ENCODE results near the gene GRID1. TPM values are rescaled to one million over a fixed set of nuclear protein-coding genes. Genes with fewer than 3 reads are reported as not detected.
A peak's percentile ranks its signal among the peaks of the same experiment; 100 is the strongest.

The GRID1 gene
- total and polyA plus RNA-seq, 5 donors, result 0.06 to 1.8 (median 0.29) TPM

GRCh38 chr10:85659331-85659730, 707.3 kb downstream of the GRID1 start:
- no peaks in the 10 kb centered on the region for H3K9me3 ChIP-seq (ENCODE audit: control insufficient read depth, low read length)
- WGBS, result 82% methylated on average over 1 of the region's 1 CpG
- no peaks in the 10 kb centered on the region for H3K27me3 ChIP-seq (ENCODE audit: control insufficient read depth, insufficient read depth)
- no peak overlapping the region for H3K27ac ChIP-seq (ENCODE audit: low read length)
- DNase-seq (no peak), ATAC-seq (no peak)
- intact Hi-C loops (cut with DNase I), result no loop called here
- no peak overlapping the region for H3K4me3 ChIP-seq (ENCODE audit: low read length)
- H3K4me1 ChIP-seq (ENCODE audit: control insufficient read depth, insufficient read depth, low read length), result no peaks in the 10 kb centered on the region

GRCh38 chr10:85658518-85658917, 708.1 kb downstream of the GRID1 start:
- H3K9me3 ChIP-seq (ENCODE audit: control insufficient read depth, low read length), result no peaks in the 10 kb centered on the region
- no peak for ATAC-seq
- intact Hi-C loops (cut with DNase I), result no loop called here
- H3K27ac ChIP-seq (ENCODE audit: low read length), result no peak overlapping the region
- H3K27me3 ChIP-seq (ENCODE audit: control insufficient read depth, insufficient read depth), result no peaks in the 10 kb centered on the region
- WGBS, result 31% methylated on average over 3 of the region's 3 CpGs
- H3K4me1 ChIP-seq (ENCODE audit: control insufficient read depth, insufficient read depth, low read length), result no peaks in the 10 kb centered on the region
- no peak overlapping the region for H3K4me3 ChIP-seq (ENCODE audit: low read length)
- DNase-seq, result no peak

DNA sequence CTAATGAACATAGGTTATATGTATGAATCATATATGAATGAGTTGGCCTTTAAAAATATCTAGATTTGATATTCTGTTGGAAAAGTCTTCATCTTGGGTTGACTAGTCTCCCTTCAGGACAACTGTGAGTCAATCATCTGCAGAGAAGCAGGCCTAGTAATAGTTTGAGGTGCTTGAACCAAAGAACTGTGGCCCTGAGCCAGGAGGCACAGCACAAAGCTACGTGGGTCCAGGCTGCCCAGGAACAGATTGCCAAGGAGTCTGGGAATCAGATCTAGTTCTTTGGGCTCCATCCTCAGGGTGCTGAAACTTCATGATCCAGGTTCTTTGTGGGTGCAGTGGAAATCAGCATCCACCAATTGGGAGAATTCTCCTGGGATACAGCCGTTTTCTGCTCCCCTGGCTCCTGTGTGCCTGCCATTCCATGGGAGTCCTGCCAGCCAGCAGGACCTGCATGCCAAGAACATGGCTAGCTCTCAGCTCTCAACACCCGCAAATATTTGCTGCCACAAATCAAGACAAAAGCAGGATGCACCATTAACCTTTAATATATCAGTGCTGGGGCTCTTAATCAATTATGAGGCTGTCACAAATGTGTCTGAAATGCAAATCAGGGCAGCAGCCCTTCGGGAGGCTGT, 709.0 kb downstream of the GRID1 start:
- ATAC-seq, result no peak
- Histone ChIP-seq H3K9me3 (ENCODE audit: control insufficient read depth, low read length) (no peaks in the 10 kb centered on the region), H3K4me1 (ENCODE audit: control insufficient read depth, insufficient read depth, low read length) (no peaks in the 10 kb centered on the region), H3K27me3 (ENCODE audit: control insufficient read depth, insufficient read depth) (no peaks in the 10 kb centered on the region), H3K4me3 (ENCODE audit: low read length) (no peak overlapping the region), H3K27ac (ENCODE audit: low read length) (no peak overlapping the region)
- 43% methylated on average over 4 of the region's 4 CpGs for WGBS
- no peak for DNase-seq
- intact Hi-C loops (cut with DNase I), result no loop called here

DNA sequence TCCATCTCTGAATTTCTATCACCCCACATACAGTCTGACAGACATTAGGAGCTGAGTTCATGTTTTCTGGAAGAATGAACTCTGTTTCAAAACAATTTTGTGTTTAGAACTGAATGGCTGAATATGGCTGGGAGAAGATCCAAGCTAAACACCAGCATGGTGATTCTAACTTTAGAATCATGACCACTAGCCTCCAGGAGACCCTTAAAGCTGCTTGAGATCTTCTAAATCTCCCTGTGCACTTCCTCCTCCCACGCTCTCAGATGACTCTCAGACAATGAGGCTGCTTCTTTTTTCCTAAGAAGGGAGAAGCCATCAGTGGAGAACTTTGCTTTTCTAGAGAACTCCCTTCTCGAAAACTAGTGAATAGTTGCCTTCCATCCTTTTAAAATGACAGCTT, 711.2 kb downstream of the GRID1 start:
- no peaks in the 10 kb centered on the region for H3K4me1 ChIP-seq (ENCODE audit: control insufficient read depth, insufficient read depth, low read length)
- H3K27ac ChIP-seq (ENCODE audit: low read length), result no peak overlapping the region
- no peak overlapping the region for H3K4me3 ChIP-seq (ENCODE audit: low read length)
- intact Hi-C loops (cut with DNase I), result no loop called here
- no peaks in the 10 kb centered on the region for H3K9me3 ChIP-seq (ENCODE audit: control insufficient read depth, low read length)
- H3K27me3 ChIP-seq (ENCODE audit: control insufficient read depth, insufficient read depth), result no peaks in the 10 kb centered on the region
- DNase-seq, result no peak
- ATAC-seq, result no peak
- 43% methylated on average over 2 of the region's 2 CpGs for WGBS

GRCh38 chr10:85651497-85651882, 715.1 kb downstream of the GRID1 start:
- WGBS, result 47% methylated on average over 2 of the region's 2 CpGs
- no peak for ATAC-seq
- Histone ChIP-seq H3K27me3 (ENCODE audit: control insufficient read depth, insufficient read depth) (no peaks in the 10 kb centered on the region), H3K27ac (ENCODE audit: low read length) (no peak overlapping the region), H3K4me3 (ENCODE audit: low read length) (no peak overlapping the region), H3K4me1 (ENCODE audit: control insufficient read depth, insufficient read depth, low read length) (no peaks in the 10 kb centered on the region), H3K9me3 (ENCODE audit: control insufficient read depth, low read length) (no peaks in the 10 kb centered on the region)
- DNase-seq, result peak in 1 of 3 donors; percentile 54
- intact Hi-C loops (cut with DNase I), result no loop called here

- DNase-seq, result no peak
- Histone ChIP-seq H3K9me3 (ENCODE audit: control insufficient read depth, low read length) (no peaks in the 10 kb centered on the region), H3K27me3 (ENCODE audit: control insufficient read depth, insufficient read depth) (no peaks in the 10 kb centered on the region), H3K4me3 (ENCODE audit: low read length) (no peak overlapping the region), H3K4me1 (ENCODE audit: control insufficient read depth, insufficient read depth, low read length) (no peaks in the 10 kb centered on the region), H3K27ac (ENCODE audit: low read length) (no peak overlapping the region)
- WGBS, result 86% methylated on average over 1 of the region's 1 CpG
- intact Hi-C loops (cut with DNase I), result no loop called here
- ATAC-seq, result no peak
These were observed 715.7 kb downstream of the GRID1 start for GRCh38 chr10:85650791-85651496.

GRCh38 chr10:85649461-85649860, 717.1 kb downstream of the GRID1 start:
- 72% methylated on average over 4 of the region's 4 CpGs for WGBS
- no peaks in the 10 kb centered on the region for H3K27me3 ChIP-seq (ENCODE audit: control insufficient read depth, insufficient read depth)
- ATAC-seq, result no peak
- no peak overlapping the region for H3K4me3 ChIP-seq (ENCODE audit: low read length)
- DNase-seq, result no peak
- H3K4me1 ChIP-seq (ENCODE audit: control insufficient read depth, insufficient read depth, low read length), result no peaks in the 10 kb centered on the region
- H3K27ac ChIP-seq (ENCODE audit: low read length), result no peak overlapping the region
- intact Hi-C loops (cut with DNase I), result no loop called here
- no peaks in the 10 kb centered on the region for H3K9me3 ChIP-seq (ENCODE audit: control insufficient read depth, low read length)

DNA sequence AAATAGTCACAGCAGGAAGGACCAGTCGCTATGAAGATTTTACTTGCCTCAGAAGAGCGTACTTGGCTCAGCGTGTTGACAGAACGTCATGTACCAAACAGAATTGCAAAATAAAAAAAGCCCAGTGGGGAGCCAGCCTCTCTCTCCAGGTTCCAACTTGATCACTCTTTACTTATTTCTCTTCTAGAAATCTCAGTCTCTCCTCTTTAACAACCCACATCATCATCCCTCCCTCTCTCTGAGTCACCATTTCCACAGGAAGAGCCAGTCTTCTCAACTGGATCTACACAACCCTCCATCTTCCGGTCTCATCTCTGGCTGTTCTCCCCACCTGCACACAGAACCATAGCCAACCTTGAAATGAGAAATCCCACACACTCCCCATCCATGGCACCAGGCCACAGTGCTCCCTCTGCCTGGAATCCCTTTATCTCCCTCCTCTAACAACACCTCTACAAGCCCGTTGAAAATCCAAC, 718.3 kb downstream of the GRID1 start:
- ATAC-seq, result no peak
- WGBS, result 80% methylated on average over 6 of the region's 6 CpGs
- H3K4me1 ChIP-seq (ENCODE audit: control insufficient read depth, insufficient read depth, low read length), result no peaks in the 10 kb centered on the region

GRCh38 chr10:85647741-85648140, 718.9 kb downstream of the GRID1 start:
- ATAC-seq (no peak), DNase-seq (no peak)
- H3K27me3 ChIP-seq (ENCODE audit: control insufficient read depth, insufficient read depth), result no peaks in the 10 kb centered on the region
- H3K9me3 ChIP-seq (ENCODE audit: control insufficient read depth, low read length), result no peaks in the 10 kb centered on the region
- intact Hi-C loops (cut with DNase I), result no loop called here
- no peak overlapping the region for H3K4me3 ChIP-seq (ENCODE audit: low read length)
- no peak overlapping the region for H3K27ac ChIP-seq (ENCODE audit: low read length)
- 90% methylated on average over 5 of the region's 5 CpGs for whole genome bisulfite sequencing
- H3K4me1 ChIP-seq (ENCODE audit: control insufficient read depth, insufficient read depth, low read length), result no peaks in the 10 kb centered on the region

More for the DNA sequence above, 718.3 kb downstream of the GRID1 start:
- DNase-seq, result no peak
- Histone ChIP-seq H3K9me3 (ENCODE audit: control insufficient read depth, low read length) (no peaks in the 10 kb centered on the region), H3K27me3 (ENCODE audit: control insufficient read depth, insufficient read depth) (no peaks in the 10 kb centered on the region), H3K4me3 (ENCODE audit: low read length) (no peak overlapping the region), H3K27ac (ENCODE audit: low read length) (no peak overlapping the region)
- intact Hi-C loops (cut with DNase I), result no loop called here

DNA sequence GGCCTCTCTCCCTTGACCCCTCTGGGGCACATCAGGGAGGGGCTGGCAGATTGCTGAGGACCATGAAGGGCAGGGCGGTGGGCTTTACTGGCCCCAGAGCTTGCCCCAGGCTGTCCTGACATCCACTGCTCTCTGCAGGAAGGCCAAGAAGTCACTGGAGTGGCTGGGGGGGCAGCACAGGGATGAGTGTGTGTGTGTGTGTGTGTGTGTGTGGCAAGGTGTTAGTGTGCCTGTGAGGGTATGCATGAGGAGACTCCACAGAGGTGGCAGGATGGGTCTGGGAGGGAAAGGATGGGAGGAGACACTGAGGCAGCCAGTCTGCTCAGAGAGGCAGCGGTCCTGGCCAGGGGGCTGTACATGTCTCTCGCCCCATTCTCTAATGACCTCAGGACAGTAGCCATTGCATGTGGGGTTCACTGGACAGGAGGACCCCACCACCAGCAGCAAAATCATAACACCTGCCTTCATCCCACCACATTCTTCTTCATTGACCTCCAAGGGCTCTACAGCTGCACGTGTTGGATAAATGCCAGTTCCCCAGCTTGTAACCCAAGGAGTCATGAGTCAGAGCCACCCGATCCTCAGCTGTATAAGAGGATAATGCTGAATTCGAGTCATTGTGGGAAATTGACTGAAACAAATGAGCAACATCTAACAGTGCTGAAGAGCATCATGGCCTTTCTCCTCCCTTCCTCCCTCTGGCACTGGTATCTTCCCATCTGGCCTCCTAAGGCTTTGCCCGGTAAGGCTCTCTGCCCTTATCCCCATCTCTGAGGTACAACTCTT, 720.5 kb downstream of the GRID1 start:
- Histone ChIP-seq H3K4me3 (ENCODE audit: low read length) (no peak overlapping the region), H3K27me3 (ENCODE audit: control insufficient read depth, insufficient read depth) (no peaks in the 10 kb centered on the region), H3K4me1 (ENCODE audit: control insufficient read depth, insufficient read depth, low read length) (no peaks in the 10 kb centered on the region), H3K9me3 (ENCODE audit: control insufficient read depth, low read length) (no peaks in the 10 kb centered on the region), H3K27ac (ENCODE audit: low read length) (no peak overlapping the region)
- intact Hi-C loops (cut with DNase I), result no loop called here
- ATAC-seq (no peak), DNase-seq (no peak)
- 84% methylated on average over 7 of the region's 7 CpGs for WGBS

DNA sequence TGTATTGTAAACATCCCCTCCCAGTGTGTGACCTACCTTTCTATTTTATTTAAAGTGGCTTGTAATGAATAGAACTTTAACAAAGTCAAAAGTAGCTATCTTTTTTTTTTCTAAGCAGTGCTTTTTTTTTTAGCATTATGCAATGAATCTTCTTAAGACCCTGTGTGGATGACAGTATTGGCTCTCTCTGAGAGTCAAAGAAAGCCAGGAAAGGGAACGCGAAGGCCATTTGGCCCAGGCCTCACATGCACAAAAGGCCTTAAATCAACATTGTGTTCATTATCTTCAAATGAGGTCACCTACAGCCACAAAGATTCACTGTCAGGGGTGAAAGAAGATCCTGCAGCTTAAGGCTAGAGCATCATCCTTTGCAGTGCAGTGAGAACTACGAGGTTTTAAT, 721.5 kb downstream of the GRID1 start:
- no peak overlapping the region for H3K4me3 ChIP-seq (ENCODE audit: low read length)
- H3K9me3 ChIP-seq (ENCODE audit: control insufficient read depth, low read length), result no peaks in the 10 kb centered on the region
- DNase-seq (no peak), ATAC-seq (no peak)
- intact Hi-C loops (cut with DNase I), result no loop called here
- no peak overlapping the region for H3K27ac ChIP-seq (ENCODE audit: low read length)
- WGBS, result 52% methylated on average over 3 of the region's 3 CpGs
- no peaks in the 10 kb centered on the region for H3K27me3 ChIP-seq (ENCODE audit: control insufficient read depth, insufficient read depth)
- H3K4me1 ChIP-seq (ENCODE audit: control insufficient read depth, insufficient read depth, low read length), result no peaks in the 10 kb centered on the region
